Measurements from ENCODE around the gene RELT. TPM values are rescaled to one million over a fixed set of nuclear protein-coding genes. Genes with fewer than 3 reads are reported as not detected.

RELT gene
- total and polyA plus RNA-seq, 2 donors (not counting 1 experiment from before 2014, with no cell fraction given): 71.6 to 92.4 TPM

GRCh38 chr11:73347067-73347466, 29.1 kb upstream of the RELT start:
- no peaks in the 10 kb centered on the region for H3K79me2 ChIP-seq (ENCODE audit: control insufficient read depth, insufficient read depth, low read length)
- H3K9ac ChIP-seq (ENCODE audit: low read length): no peak overlapping the region
- no peak overlapping the region for H2AFZ ChIP-seq (ENCODE audit: insufficient read depth, low read depth, low read length, poor library complexity, severe bottlenecking)
- no peak overlapping the region for H3K4me2 ChIP-seq (replicated peaks; ENCODE audit: low read depth, low read length, poor library complexity, severe bottlenecking)
- POLR2A ChIA-PET: no interaction called here
- H3K9me3 ChIP-seq (ENCODE audit: control extremely low read depth in 1 of 3, control insufficient read depth in 2 of 3, insufficient read depth in 1 of 3, low read length in 2 of 3): no peaks in the 10 kb centered on the region
- Mint-ChIP-seq H3K4me1 (peaks cover 11% of the 10 kb centered on the region), H3K27ac (no peak overlapping the region), H3K27me3 (peaks cover 5% of the 10 kb centered on the region), H3K9me3 (ENCODE audit: insufficient read depth) (no peaks in the 10 kb centered on the region), H3K4me3 (no peak overlapping the region)
- intact Hi-C loops (cut with micrococcal nuclease): no loop called here
- WGBS (ENCODE audit: insufficient coverage): 96% methylated on average over 12 of the region's 12 CpGs
- H3K27ac ChIP-seq (ENCODE audit: low read length in 2 of 2): no peak overlapping the region
- DNase-seq (no peak), ATAC-seq (ENCODE audit: low read depth) (no peak)
- no peaks in the 10 kb centered on the region for H3K36me3 ChIP-seq (replicated peaks in 1 of 2; ENCODE audit: control extremely low read depth in 1 of 2, control insufficient read depth in 1 of 2, extremely low read depth in 1 of 2, insufficient read depth in 2 of 2, low read length in 1 of 2)
- no peak overlapping the region for H3K4me3 ChIP-seq (ENCODE audit: control extremely low read depth in 1 of 5, extremely low read depth in 1 of 5, insufficient read depth in 1 of 5, low read depth in 2 of 5, low read length in 4 of 5)
- H3K4me1 ChIP-seq (ENCODE audit: control insufficient read depth in 2 of 2, insufficient read depth in 2 of 2, low read length in 2 of 2): peaks cover 0 to 4% of the 10 kb centered on the region in 2 donors
- H4K20me1 ChIP-seq (ENCODE audit: control insufficient read depth, insufficient read depth, low read length, poor library complexity, severe bottlenecking): no peaks in the 10 kb centered on the region
- TF ChIP-seq EZH2 (IDR thresholded peaks at IDR 0.05; ENCODE audit: borderline replicate concordance, insufficient read depth, low read depth, low read length, poor library complexity, severe bottlenecking) (no peak), CTCF (IDR thresholded peaks at IDR 0.05) (no peak)
- H3K27me3 ChIP-seq (replicated peaks in 1 of 4; ENCODE audit: control extremely low read depth in 1 of 4, control insufficient read depth in 3 of 4, insufficient read depth in 4 of 4, low read length in 3 of 4): no peaks in the 10 kb centered on the region
- CTCF ChIA-PET: interaction anchor here (0.9 to 9.3 kb wide), 3 partner anchors 10 to 44 kb away, joined by 3 to 352 read pairs (median 101); partner anchors contain the start of gene RELT

DNA sequence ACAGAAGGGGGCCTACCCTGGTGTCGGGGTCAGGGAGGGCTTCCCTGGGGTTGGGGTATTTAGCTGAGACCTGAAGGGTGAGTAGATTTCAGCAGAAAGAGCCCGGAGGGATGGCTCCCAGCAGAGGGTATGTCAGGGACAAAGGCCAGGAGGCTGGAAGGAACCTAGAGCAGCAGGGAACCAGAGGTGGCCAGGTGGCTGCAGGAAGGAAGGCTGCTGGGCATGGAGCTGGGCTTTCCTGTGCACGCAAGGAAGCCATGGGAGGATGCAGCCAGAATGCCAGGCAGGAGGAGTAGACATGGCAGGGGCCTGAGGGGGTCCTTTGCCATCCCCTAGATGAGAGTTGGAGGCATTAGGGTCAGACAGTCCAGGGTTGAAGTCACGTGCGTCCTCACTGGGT, 27.4 kb upstream of the RELT start:
- Mint-ChIP-seq H3K27ac (no peak overlapping the region), H3K27me3 (peaks cover 5% of the 10 kb centered on the region), H3K4me1 (peaks cover 11% of the 10 kb centered on the region), H3K9me3 (ENCODE audit: insufficient read depth) (no peaks in the 10 kb centered on the region), H3K4me3 (no peak overlapping the region)
- Histone ChIP-seq H3K27me3 (replicated peaks in 1 of 4; ENCODE audit: control extremely low read depth in 1 of 4, control insufficient read depth in 3 of 4, insufficient read depth in 4 of 4, low read length in 3 of 4) (no peaks in the 10 kb centered on the region), H3K36me3 (replicated peaks in 1 of 2; ENCODE audit: control extremely low read depth in 1 of 2, control insufficient read depth in 1 of 2, extremely low read depth in 1 of 2, insufficient read depth in 2 of 2, low read length in 1 of 2) (no peaks in the 10 kb centered on the region), H3K79me2 (ENCODE audit: control insufficient read depth, insufficient read depth, low read length) (no peaks in the 10 kb centered on the region), H4K20me1 (ENCODE audit: control insufficient read depth, insufficient read depth, low read length, poor library complexity, severe bottlenecking) (no peaks in the 10 kb centered on the region), H3K4me3 (ENCODE audit: control extremely low read depth in 1 of 5, extremely low read depth in 1 of 5, insufficient read depth in 1 of 5, low read depth in 2 of 5, low read length in 4 of 5) (no peak overlapping the region), H3K4me2 (replicated peaks; ENCODE audit: low read depth, low read length, poor library complexity, severe bottlenecking) (no peak overlapping the region), H2AFZ (ENCODE audit: insufficient read depth, low read depth, low read length, poor library complexity, severe bottlenecking) (no peak overlapping the region), H3K4me1 (ENCODE audit: control insufficient read depth in 2 of 2, insufficient read depth in 2 of 2, low read length in 2 of 2) (peaks cover 0 to 4% of the 10 kb centered on the region in 2 donors), H3K9ac (ENCODE audit: low read length) (no peak overlapping the region), H3K27ac (ENCODE audit: low read length in 2 of 2) (no peak overlapping the region), H3K9me3 (ENCODE audit: control extremely low read depth in 1 of 3, control insufficient read depth in 2 of 3, insufficient read depth in 1 of 3, low read length in 2 of 3) (no peaks in the 10 kb centered on the region)
- ChIA-PET CTCF (interaction anchor here (0.8 to 9.3 kb wide), 8 partner anchors 9 to 312 kb away, joined by 4 to 352 read pairs (median 6); partner anchors contain the start of gene RELT), POLR2A (no interaction called here)
- no peak for DNase-seq
- WGBS (ENCODE audit: insufficient coverage): 87% methylated on average over 4 of the region's 5 CpGs
- intact Hi-C loops (cut with micrococcal nuclease): no loop called here
- no peak for ATAC-seq (ENCODE audit: low read depth)
- no peak for TF ChIP-seq CTCF (IDR thresholded peaks at IDR 0.05)
- TF ChIP-seq EZH2 (IDR thresholded peaks at IDR 0.05; ENCODE audit: borderline replicate concordance, insufficient read depth, low read depth, low read length, poor library complexity, severe bottlenecking): no peak
